PC-3 (cell line): ENCODE results near the gene CIAO2A.

Experiments
- CTCF ChIP-seq: fragments of 300-600 bp; sonication (generic); conservative IDR thresholded peaks from 2 replicates; pipeline ENCODE4 v1.5.1; 2017; ENCODE audit warnings: antibody characterized with exemption, low read depth, mild to moderate bottlenecking, low read length
- EZH2 ChIP-seq: fragments of 300-600 bp; sonication (generic); IDR thresholded peaks from one replicate; pipeline ENCODE4 v1.6.1; 2017; ENCODE audit warnings: antibody characterized with exemption, mild to moderate bottlenecking, low read length; ENCODE audit not compliant: unreplicated experiment

- TF ChIP-seq CTCF (no peak), EZH2 (no peak)
Observed at GRCh38 chr15:64082757-64083156, 10.9 kb downstream of the CIAO2A start.
